ENCODE data around the gene JARID2. TPM values are rescaled to one million over a fixed set of nuclear protein-coding genes. Genes with fewer than 3 reads are reported as not detected.
A peak's percentile ranks its signal among the peaks of the same experiment; 100 is the strongest.

The JARID2 gene
- total RNA-seq, 8 experiments from 2014 or later: 11.8 to 39.9 (median 30.7) TPM

DNA sequence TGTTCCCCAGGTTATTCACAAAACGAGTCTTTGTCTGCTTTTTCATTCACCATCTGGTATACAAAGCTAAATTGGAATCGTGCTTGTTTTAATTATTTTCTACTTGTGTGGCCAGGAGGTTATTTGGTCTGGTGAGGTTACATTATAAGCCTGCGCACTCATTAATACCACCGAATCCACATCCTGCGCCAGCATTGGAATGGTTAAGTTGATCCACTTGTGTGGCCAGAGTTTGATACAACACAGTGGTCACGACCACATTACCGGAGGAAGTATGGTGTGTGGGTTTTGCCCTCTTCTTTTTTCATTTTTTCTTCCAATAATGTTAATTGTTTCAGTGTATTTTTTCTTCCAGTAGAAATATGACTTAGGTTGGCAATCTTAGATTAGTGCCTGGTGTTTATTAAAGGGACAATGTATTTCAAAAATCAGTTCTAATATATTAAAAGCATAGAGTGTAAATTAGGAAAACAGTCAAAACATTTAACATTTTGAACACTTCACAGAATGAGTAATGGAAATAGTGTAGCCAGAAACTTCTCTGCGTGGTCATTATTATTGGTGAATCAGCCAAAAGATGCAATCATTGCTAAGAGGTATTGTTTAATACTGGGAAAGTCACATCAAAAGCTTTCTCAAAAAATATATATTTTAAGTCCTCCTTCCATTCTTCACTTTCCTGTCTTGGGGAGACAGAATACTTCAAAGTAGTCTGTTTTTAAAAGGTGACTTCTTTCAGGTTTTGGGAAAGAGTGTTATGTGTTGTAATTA is 84.5 kb downstream of the JARID2 start:
- Histone ChIP-seq H3K4me3 (no peak overlapping the region), H3K27ac (no peak overlapping the region), H3K4me1 (replicated peaks in 1 of 2) (peaks cover 21 to 31% of the 10 kb centered on the region in 2 donors)
- WGBS, 10 experiments: 9 to 66% (median 54%) methylated on average over 4 to 8 of the region's 8 CpGs; no CpG with 5 or more reads in 1 of the 10 experiments
- no peak for ATAC-seq (replicated peaks in 6 of 8)
- in situ Hi-C loops (cut with MboI; ENCODE audit: low pct_unique_long_range_greater_than_20kb in 2 of 9, low sequenced_read_pairs in 9 of 9, unreplicated experiment in 9 of 9): no loop called here

- in situ Hi-C loops (cut with MboI; ENCODE audit: low pct_unique_long_range_greater_than_20kb in 2 of 9, low sequenced_read_pairs in 9 of 9, unreplicated experiment in 9 of 9): no loop called here
- no peak overlapping the region for H3K4me3 ChIP-seq
- H3K27ac ChIP-seq: no peak overlapping the region
- H3K4me1 ChIP-seq (replicated peaks in 1 of 2): peaks cover 17 to 29% of the 10 kb centered on the region in 2 donors
- ATAC-seq (replicated peaks in 6 of 8): no peak
Observed at GRCh38 chr6:15331143-15331542, 85.3 kb downstream of the JARID2 start.

- in situ Hi-C loops (cut with MboI; ENCODE audit: low pct_unique_long_range_greater_than_20kb in 2 of 9, low sequenced_read_pairs in 9 of 9, unreplicated experiment in 9 of 9): no loop called here
- Histone ChIP-seq H3K4me1 (replicated peaks in 1 of 2) (peaks cover 17 to 29% of the 10 kb centered on the region in 2 donors), H3K27ac (no peak overlapping the region), H3K4me3 (no peak overlapping the region)
- WGBS, 10 experiments: 91 to 100% (median 97%) methylated on average over 1 to 9 of the region's 13 CpGs
- no peak for ATAC-seq (replicated peaks in 6 of 8)
Observed at GRCh38 chr6:15331629-15332251, 85.9 kb downstream of the JARID2 start.

GRCh38 chr6:15332446-15332845 is 86.6 kb downstream of the JARID2 start:
- H3K4me3 ChIP-seq: no peak overlapping the region
- H3K4me1 ChIP-seq (replicated peaks in 1 of 2): peaks cover 21 to 26% of the 10 kb centered on the region in 2 donors
- WGBS, 10 experiments: 67 to 100% (median 93%) methylated on average over 1 to 2 of the region's 2 CpGs; no CpG with 5 or more reads in 1 of the 10 experiments
- H3K27ac ChIP-seq: no peak overlapping the region
- in situ Hi-C loops (cut with MboI; ENCODE audit: low pct_unique_long_range_greater_than_20kb in 2 of 9, low sequenced_read_pairs in 9 of 9, unreplicated experiment in 9 of 9): no loop called here
- no peak for ATAC-seq (replicated peaks in 6 of 8)

- in situ Hi-C loops (cut with MboI; ENCODE audit: low pct_unique_long_range_greater_than_20kb in 2 of 9, low sequenced_read_pairs in 9 of 9, unreplicated experiment in 9 of 9): no loop called here
- Histone ChIP-seq H3K4me3 (no peak overlapping the region), H3K4me1 (replicated peaks in 1 of 2) (peaks cover 3 to 4% of the 10 kb centered on the region in 2 donors), H3K27ac (no peak overlapping the region)
- no peak for ATAC-seq (replicated peaks in 6 of 8)
Observed at GRCh38 chr6:15335385-15335784, 89.5 kb downstream of the JARID2 start.

- no peak overlapping the region for H3K4me3 ChIP-seq
- WGBS, 10 experiments: 80 to 100% (median 97%) methylated on average over 1 to 3 of the region's 4 CpGs
- no peak for ATAC-seq (replicated peaks in 6 of 8)
- H3K27ac ChIP-seq: no peak overlapping the region
- peaks cover 0 to 3% of the 10 kb centered on the region in 2 donors for H3K4me1 ChIP-seq (replicated peaks in 1 of 2)
- in situ Hi-C loops (cut with MboI; ENCODE audit: low pct_unique_long_range_greater_than_20kb in 2 of 9, low sequenced_read_pairs in 9 of 9, unreplicated experiment in 9 of 9): no loop called here
Observed at GRCh38 chr6:15335916-15336315, 90.0 kb downstream of the JARID2 start.

- Histone ChIP-seq H3K27ac (no peak overlapping the region), H3K4me1 (replicated peaks in 1 of 2) (peaks cover 0 to 3% of the 10 kb centered on the region in 2 donors), H3K4me3 (no peak overlapping the region)
- in situ Hi-C loops (cut with MboI; ENCODE audit: low pct_unique_long_range_greater_than_20kb in 2 of 9, low sequenced_read_pairs in 9 of 9, unreplicated experiment in 9 of 9): no loop called here
- 40 to 94% (median 67%) methylated on average over 1 to 7 of the region's 9 CpGs for WGBS, 10 experiments
- ATAC-seq (replicated peaks in 6 of 8): no peak
Observed at GRCh38 chr6:15336900-15337560, 91.2 kb downstream of the JARID2 start.

DNA sequence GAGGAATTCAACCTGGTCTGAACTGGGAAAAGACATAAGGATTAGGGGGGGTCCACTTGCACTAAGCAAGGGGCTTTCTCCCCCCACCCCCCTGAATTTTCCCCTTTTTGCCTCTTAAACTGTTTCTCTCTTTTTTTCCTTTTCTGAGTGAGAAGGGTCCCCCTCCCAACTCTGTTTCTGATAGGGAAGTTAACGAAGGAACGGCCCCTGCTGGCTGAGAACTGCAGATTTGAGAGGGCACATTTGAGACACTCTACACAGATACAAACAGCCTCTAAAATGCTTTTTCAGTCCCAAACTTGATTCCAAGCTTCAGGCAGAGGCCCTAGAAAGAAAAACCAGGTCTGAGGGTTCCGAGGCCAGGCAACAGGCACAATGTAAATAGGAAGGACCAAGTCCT is 91.7 kb downstream of the JARID2 start:
- H3K27ac ChIP-seq: no peak overlapping the region
- whole genome bisulfite sequencing, 10 experiments: 80 to 100% (median 100%) methylated on average over 1 to 2 of the region's 3 CpGs; no CpG with 5 or more reads in 3 of the 10 experiments
- peaks cover 0 to 3% of the 10 kb centered on the region in 2 donors for H3K4me1 ChIP-seq (replicated peaks in 1 of 2)
- no peak overlapping the region for H3K4me3 ChIP-seq
- in situ Hi-C loops (cut with MboI; ENCODE audit: low pct_unique_long_range_greater_than_20kb in 2 of 9, low sequenced_read_pairs in 9 of 9, unreplicated experiment in 9 of 9): no loop called here
- ATAC-seq (replicated peaks in 6 of 8): no peak

GRCh38 chr6:15338476-15338875 is 92.6 kb downstream of the JARID2 start:
- in situ Hi-C loops (cut with MboI; ENCODE audit: low pct_unique_long_range_greater_than_20kb in 2 of 9, low sequenced_read_pairs in 9 of 9, unreplicated experiment in 9 of 9): no loop called here
- ATAC-seq (replicated peaks in 6 of 8): no peak
- Histone ChIP-seq H3K27ac (no peak overlapping the region), H3K4me1 (replicated peaks in 1 of 2) (peaks cover 0 to 6% of the 10 kb centered on the region in 2 donors), H3K4me3 (no peak overlapping the region)
- WGBS, 10 experiments: 89% methylated on average over 1 of the region's 1 CpG; no CpG with 5 or more reads in 9 of the 10 experiments

GRCh38 chr6:15339081-15339480 is 93.2 kb downstream of the JARID2 start:
- Histone ChIP-seq H3K4me1 (replicated peaks in 1 of 2) (peaks cover 0 to 9% of the 10 kb centered on the region in 2 donors), H3K27ac (no peak overlapping the region), H3K4me3 (no peak overlapping the region)
- WGBS, 10 experiments: 81 to 100% (median 100%) methylated on average over 1 to 3 of the region's 4 CpGs; no CpG with 5 or more reads in 3 of the 10 experiments
- in situ Hi-C loops (cut with MboI; ENCODE audit: low pct_unique_long_range_greater_than_20kb in 2 of 9, low sequenced_read_pairs in 9 of 9, unreplicated experiment in 9 of 9): no loop called here
- ATAC-seq (replicated peaks in 6 of 8): no peak

GRCh38 chr6:15340105-15340601 is 94.3 kb downstream of the JARID2 start:
- Histone ChIP-seq H3K4me3 (no peak overlapping the region), H3K4me1 (replicated peaks in 1 of 2) (peaks cover 3 to 9% of the 10 kb centered on the region in 2 donors), H3K27ac (no peak overlapping the region)
- no peak for ATAC-seq (replicated peaks in 6 of 8)
- in situ Hi-C loops (cut with MboI; ENCODE audit: low pct_unique_long_range_greater_than_20kb in 2 of 9, low sequenced_read_pairs in 9 of 9, unreplicated experiment in 9 of 9): no loop called here
- WGBS, 10 experiments: 79 to 100% (median 97%) methylated on average over 1 to 3 of the region's 3 CpGs

GRCh38 chr6:15340775-15341174 is 94.9 kb downstream of the JARID2 start:
- Histone ChIP-seq H3K4me3 (no peak overlapping the region), H3K27ac (no peak overlapping the region), H3K4me1 (replicated peaks in 1 of 2) (peaks cover 3 to 9% of the 10 kb centered on the region in 2 donors)
- ATAC-seq (replicated peaks in 6 of 8): no peak
- 70 to 100% (median 85%) methylated on average over 1 to 4 of the region's 4 CpGs; no CpG with 5 or more reads in 2 of the 10 experiments for WGBS, 10 experiments
- in situ Hi-C loops (cut with MboI; ENCODE audit: low pct_unique_long_range_greater_than_20kb in 2 of 9, low sequenced_read_pairs in 9 of 9, unreplicated experiment in 9 of 9): no loop called here

DNA sequence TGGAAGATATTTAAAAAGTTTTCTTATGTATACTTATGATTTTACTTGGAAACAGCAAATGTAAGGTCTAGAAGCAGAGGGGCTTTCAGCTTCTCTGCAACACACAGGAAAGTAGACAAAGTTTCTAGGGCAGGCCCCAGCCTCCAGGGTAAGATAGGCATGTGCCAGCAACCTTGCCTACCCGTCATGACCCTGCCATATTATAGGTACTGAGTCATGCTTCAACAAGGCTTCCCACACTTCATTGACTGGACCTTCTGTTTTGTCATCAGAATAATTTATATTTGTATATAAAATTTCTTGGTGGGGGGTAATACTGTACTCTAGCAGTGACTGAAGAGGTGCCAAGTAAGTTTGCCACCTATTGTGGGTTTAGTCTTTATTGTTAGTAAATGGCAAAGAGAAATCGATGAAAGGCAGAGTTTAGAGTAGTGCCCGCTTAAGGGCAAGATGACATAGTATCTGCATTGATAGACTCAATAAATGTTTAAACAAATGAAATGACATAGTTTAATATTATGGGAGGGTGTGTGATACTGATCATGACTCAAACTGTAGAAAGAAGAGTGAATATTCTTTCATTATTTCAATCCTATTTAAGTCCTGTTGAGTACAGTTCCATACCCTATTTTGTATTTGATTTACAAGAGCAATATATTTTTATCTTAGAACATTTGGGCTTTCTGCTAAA is 95.6 kb downstream of the JARID2 start:
- no peak overlapping the region for H3K27ac ChIP-seq
- H3K4me3 ChIP-seq: no peak overlapping the region
- ATAC-seq (replicated peaks in 6 of 8): peak in 3 of 8 experiments; percentile 23 to 54 (median 40)
- in situ Hi-C loops (cut with MboI; ENCODE audit: low pct_unique_long_range_greater_than_20kb in 2 of 9, low sequenced_read_pairs in 9 of 9, unreplicated experiment in 9 of 9): no loop called here
- H3K4me1 ChIP-seq (replicated peaks in 1 of 2): peaks cover 3 to 9% of the 10 kb centered on the region in 2 donors
- 66 to 100% (median 95%) methylated on average over 1 to 3 of the region's 3 CpGs; no CpG with 5 or more reads in 2 of the 10 experiments for WGBS, 10 experiments
